HEK293T (cell line): ENCODE results near the gene CDH10.

Source experiments
- BHLHE40 ChIP-seq: fragments of 450-650 bp; IDR thresholded peaks from 2 replicates; pipeline ENCODE4 v1.6.1; 2016; ENCODE audit warnings: mild to moderate bottlenecking, moderate library complexity, borderline replicate concordance
- ELF4 ChIP-seq: fragments of 450-650 bp; IDR thresholded peaks from 2 replicates; pipeline ENCODE4 v1.6.1; 2017; ENCODE audit warnings: antibody characterized with exemption
- FOXA1 ChIP-seq: fragments of 450-650 bp; IDR thresholded peaks from 2 replicates; pipeline ENCODE4 v1.6.1; 2016; ENCODE audit warnings: mild to moderate bottlenecking
- FOXK2 ChIP-seq: fragments of 450-650 bp; IDR thresholded peaks from 2 replicates; pipeline ENCODE4 v1.6.1; 2016; ENCODE audit warnings: mild to moderate bottlenecking
- L3MBTL2 ChIP-seq: fragments of 450-650 bp; conservative IDR thresholded peaks from 2 replicates; pipeline ENCODE4 v1.6.1; 2016; ENCODE audit warnings: mild to moderate bottlenecking
- PKNOX1 ChIP-seq: fragments of 450-650 bp; IDR thresholded peaks from 2 replicates; pipeline ENCODE4 v1.6.1; 2016
- SP1 ChIP-seq: fragments of 450-650 bp; IDR thresholded peaks from 2 replicates; pipeline ENCODE4 v1.6.1; 2017
- SUZ12 ChIP-seq: fragments of 450-650 bp; IDR thresholded peaks from 2 replicates; pipeline ENCODE4 v1.6.1; 2016; ENCODE audit warnings: mild to moderate bottlenecking
- TARDBP ChIP-seq: fragments of 450-650 bp; IDR thresholded peaks from 2 replicates; pipeline ENCODE4 v1.6.1; 2016

- TF ChIP-seq SUZ12 (no peak), SP1 (no peak), BHLHE40 (no peak), PKNOX1 (no peak), TARDBP (no peak), ELF4 (no peak), L3MBTL2 (no peak), FOXA1 (no peak), FOXK2 (no peak)
These were observed 705 bp upstream of the CDH10 start for GRCh38 chr5:24645483-24645882.
